B cell (primary cell): ENCODE measurements around the gene TMX4. TPM values are rescaled to one million over a fixed set of nuclear protein-coding genes. Genes with fewer than 3 reads are reported as not detected.

ENCODE experiments used
- ATAC-seq: fragments of 200-7000 bp; cut with Tn5 transposase; one replicate; pipeline ENCODE4 v1.10.0; 2021; ENCODE audit warnings: low read depth, mild to moderate bottlenecking, moderate number of reproducible peaks, moderate library complexity
- CTCF ChIA-PET: fragments of 350-600 bp; sonication (Branson Sonifier 250); formaldehyde crosslinking; loops from one replicate; lab custom pipeline; 2021; ENCODE audit warnings: antibody characterized with exemption, inconsistent platforms; lab: Charles Lee
- POLR2A ChIA-PET: fragments of 350-600 bp; sonication (Branson Sonifier 250); formaldehyde crosslinking; loops from one replicate; lab custom pipeline; 2021; ENCODE audit warnings: antibody characterized with exemption; lab: Charles Lee
- DNase-seq: peaks from one replicate; pipeline ENCODE4 v3.0.0; 2013
- H2AFZ ChIP-seq: 2 replicates; pipeline ENCODE4 v1.6.1; 2012; ENCODE audit warnings: mild to moderate bottlenecking, low read depth, low read length; ENCODE audit not compliant: insufficient read depth, poor library complexity, severe bottlenecking
- H3K27ac ChIP-seq, 2 donors: 1 replicate in 1 of 2; 2 replicates in 1 of 2; pipeline ENCODE4 v1.5.1; 2012 to 2013; ENCODE audit warnings: low read length in 2 of 2, mild to moderate bottlenecking in 2 of 2, moderate library complexity in 1 of 2
- H3K27me3 ChIP-seq, 4 experiments: fragments of 200-600 bp in 1 of 4; sonication (generic) in 1 of 4; replicated peaks in 1 of 4; 1 replicate in 2 of 4; 2 replicates in 2 of 4; pipeline versions ENCODE4 v1.6.1 to v1.7.0; 2013 to 2016; ENCODE audit warnings: low read length in 3 of 4, mild to moderate bottlenecking in 2 of 4, mixed read lengths in 1 of 4, moderate library complexity in 1 of 4; ENCODE audit not compliant: insufficient read depth in 4 of 4, control insufficient read depth in 3 of 4; ENCODE audit errors: control extremely low read depth in 1 of 4
- H3K36me3 ChIP-seq, 2 experiments: replicated peaks in 1 of 2; 1 replicate in 1 of 2; 2 replicates in 1 of 2; pipeline versions ENCODE4 v1.6.1 to v1.7.1; 2013; ENCODE audit warnings: low read length in 1 of 2; ENCODE audit not compliant: insufficient read depth in 2 of 2, control insufficient read depth in 1 of 2; ENCODE audit errors: control extremely low read depth in 1 of 2, extremely low read depth in 1 of 2
- H3K4me1 ChIP-seq, 2 donors: fragments of 200-600 bp in 1 of 2; sonication (generic) in 1 of 2; 1 replicate in 1 of 2; 2 replicates in 1 of 2; pipeline versions ENCODE4 v1.5.1 to v1.6.1; 2013 to 2017; ENCODE audit warnings: low read length in 2 of 2; ENCODE audit not compliant: control insufficient read depth in 2 of 2, insufficient read depth in 2 of 2
- H3K4me2 ChIP-seq: replicated peaks from 2 replicates; pipeline ENCODE3; 2012; ENCODE audit warnings: mild to moderate bottlenecking, low read depth, low read length; ENCODE audit not compliant: poor library complexity, severe bottlenecking
- H3K4me3 ChIP-seq, 5 experiments: fragments of 200-600 bp in 1 of 5; sonication (generic) in 1 of 5; 1 replicate in 3 of 5; 2 replicates in 2 of 5; pipeline versions ENCODE4 v1.5.1 to v1.7.0; 2011 to 2016; ENCODE audit warnings: low read length in 4 of 5, mild to moderate bottlenecking in 4 of 5, low read depth in 2 of 5, control low read depth in 1 of 5, moderate library complexity in 1 of 5; ENCODE audit not compliant: insufficient read depth in 1 of 5; ENCODE audit errors: control extremely low read depth in 1 of 5, extremely low read depth in 1 of 5
- H3K79me2 ChIP-seq: fragments of 200-600 bp; sonication (generic); one replicate; pipeline ENCODE4 v1.6.0; 2016; ENCODE audit warnings: low read length; ENCODE audit not compliant: control insufficient read depth, insufficient read depth
- H3K9ac ChIP-seq: fragments of 200-600 bp; sonication (generic); 2 replicates; pipeline ENCODE4 v1.6.1; 2017; ENCODE audit warnings: mild to moderate bottlenecking, low read length, moderate library complexity
- H3K9me3 ChIP-seq, 3 donors: one replicate each; pipeline versions ENCODE4 v1.6.1 to v1.7.1; 2013; ENCODE audit warnings: low read length in 2 of 3; ENCODE audit not compliant: control insufficient read depth in 2 of 3, insufficient read depth in 1 of 3; ENCODE audit errors: control extremely low read depth in 1 of 3
- H4K20me1 ChIP-seq: 2 replicates; pipeline ENCODE4 v1.6.0; 2012; ENCODE audit warnings: mild to moderate bottlenecking, low read length; ENCODE audit not compliant: insufficient read depth, control insufficient read depth, poor library complexity, severe bottlenecking
- H3K27ac Mint-ChIP-seq: one replicate; pipeline ENCODE4 v1.8.0; 2021; ENCODE audit warnings: mixed read lengths
- H3K27me3 Mint-ChIP-seq: one replicate; pipeline ENCODE4 v1.8.0; 2021; ENCODE audit warnings: mixed read lengths
- H3K4me1 Mint-ChIP-seq: one replicate; pipeline ENCODE4 v1.8.0; 2021; ENCODE audit warnings: mixed read lengths
- H3K4me3 Mint-ChIP-seq: one replicate; pipeline ENCODE4 v1.8.0; 2021; ENCODE audit warnings: mixed read lengths
- H3K9me3 Mint-ChIP-seq: one replicate; pipeline ENCODE4 v1.8.0; 2022; ENCODE audit warnings: mixed read lengths; ENCODE audit not compliant: insufficient read depth
- CTCF ChIP-seq: fragments of 200-600 bp; IDR thresholded peaks from one replicate; pipeline ENCODE4 v1.8.0; 2022; ENCODE audit warnings: antibody characterized with exemption, mild to moderate bottlenecking
- EZH2 ChIP-seq: IDR thresholded peaks from 2 replicates; pipeline ENCODE4 v1.6.1; 2012; ENCODE audit warnings: borderline replicate concordance, low read depth, mild to moderate bottlenecking, moderate library complexity, low read length; ENCODE audit not compliant: insufficient read depth, poor library complexity, severe bottlenecking
- WGBS: methylation state at CpG from one replicate; pipeline ENCODE4 v1.1.5; 2013; ENCODE audit warnings: missing lambda C conversion rate; ENCODE audit not compliant: insufficient coverage; 5-methylcytosine and 5-hydroxymethylcytosine counted together
- intact Hi-C: fragments of 100-400 bp; cut with micrococcal nuclease; formaldehyde crosslinking; loops from one replicate; pipeline ENCODE4 v1.10.0; 2022
- polyA plus RNA-seq: library from polyadenylated mRNA; depleted of rRNA; stranded (reverse); fragments of >200 nt; gene quantifications from 2 replicates; pipeline ENCODE4 v1.2.3, GENCODE V29; 2012
- total RNA-seq, 2 donors: library from RNA; stranded (reverse); fragments of 120-200 nt in 1 of 2; gene quantifications; 1 replicate in 1 of 2; 2 replicates in 1 of 2; pipeline versions ENCODE4 v1.2.3 to v1.2.4, GENCODE V29; 2013 to 2022

Gene TMX4
- total and polyA plus RNA-seq, 2 donors (not counting 1 experiment from before 2014, with no cell fraction given) = 5.8 to 62.9 TPM

GRCh38 chr20:8036771-8037170 lies 17.2 kb upstream of the TMX4 start:
- H3K4me2 ChIP-seq = no peak overlapping the region
- H3K4me3 ChIP-seq = no peak overlapping the region
- no peaks in the 10 kb centered on the region for H3K4me1 ChIP-seq
- no peak overlapping the region for H3K27ac ChIP-seq
- H4K20me1 ChIP-seq = no peaks in the 10 kb centered on the region
- TF ChIP-seq EZH2 (no peak), CTCF (no peak)
- H3K4me3 Mint-ChIP-seq = no peak overlapping the region
- no peak for DNase-seq
- no peak overlapping the region for H3K27ac Mint-ChIP-seq
- no peaks in the 10 kb centered on the region for H3K4me1 Mint-ChIP-seq
- no peaks in the 10 kb centered on the region for H3K36me3 ChIP-seq
- no peaks in the 10 kb centered on the region for H3K79me2 ChIP-seq
- H3K9me3 ChIP-seq = no peaks in the 10 kb centered on the region
- ChIA-PET CTCF (interaction anchor here (0.9 to 3.6 kb wide), 3 partner anchors 8 to 15 kb away, joined by 3 to 21 read pairs (median 3); no protein-coding TSS in a partner anchor), POLR2A (no interaction called here)
- H3K27me3 ChIP-seq = no peaks in the 10 kb centered on the region
- no peak for ATAC-seq
- H3K27me3 Mint-ChIP-seq = no peaks in the 10 kb centered on the region
- no peak overlapping the region for H3K9ac ChIP-seq
- no CpG with 5 or more reads among the region's 2 CpGs for WGBS
- H3K9me3 Mint-ChIP-seq = no peaks in the 10 kb centered on the region
- intact Hi-C loops = no loop called here
- no peak overlapping the region for H2AFZ ChIP-seq

- H3K4me1 ChIP-seq = no peaks in the 10 kb centered on the region
- H3K9ac ChIP-seq = no peak overlapping the region
- TF ChIP-seq CTCF = no peak
- TF ChIP-seq EZH2 = no peak
- no peaks in the 10 kb centered on the region for H3K36me3 ChIP-seq
- CTCF ChIA-PET = interaction anchor here (3.6 kb wide), 1 partner anchor 11 kb away, joined by 21 read pairs; no protein-coding TSS in a partner anchor
- no peaks in the 10 kb centered on the region for H3K27me3 ChIP-seq
- no peaks in the 10 kb centered on the region for H3K9me3 ChIP-seq
- H4K20me1 ChIP-seq = no peaks in the 10 kb centered on the region
- H3K27ac Mint-ChIP-seq = no peak overlapping the region
- no peaks in the 10 kb centered on the region for H3K4me1 Mint-ChIP-seq
- POLR2A ChIA-PET = no interaction called here
- no peaks in the 10 kb centered on the region for H3K9me3 Mint-ChIP-seq
- no peak overlapping the region for H3K4me3 ChIP-seq
- intact Hi-C loops = no loop called here
- no peaks in the 10 kb centered on the region for H3K27me3 Mint-ChIP-seq
- H3K27ac ChIP-seq = no peak overlapping the region
- no peak overlapping the region for H3K4me2 ChIP-seq
- WGBS = 83% methylated on average over 2 of the region's 7 CpGs
- no peak for DNase-seq
- no peak overlapping the region for H3K4me3 Mint-ChIP-seq
- no peak overlapping the region for H2AFZ ChIP-seq
- no peak for ATAC-seq
- H3K79me2 ChIP-seq = no peaks in the 10 kb centered on the region
Observed at GRCh38 chr20:8033151-8033841, 13.7 kb upstream of the TMX4 start.
